8988T (cell line): ENCODE measurements around the gene GOSR1.
"Not testable (repeated sequence)": the region's sequence is repeated elsewhere in the genome, so short reads cannot be mapped to it uniquely, and the experiment has no call there.

Experiments used
- DNase-seq: peaks from one replicate; pipeline ENCODE4 v3.0.0; 2011

Gene GOSR1

DNA sequence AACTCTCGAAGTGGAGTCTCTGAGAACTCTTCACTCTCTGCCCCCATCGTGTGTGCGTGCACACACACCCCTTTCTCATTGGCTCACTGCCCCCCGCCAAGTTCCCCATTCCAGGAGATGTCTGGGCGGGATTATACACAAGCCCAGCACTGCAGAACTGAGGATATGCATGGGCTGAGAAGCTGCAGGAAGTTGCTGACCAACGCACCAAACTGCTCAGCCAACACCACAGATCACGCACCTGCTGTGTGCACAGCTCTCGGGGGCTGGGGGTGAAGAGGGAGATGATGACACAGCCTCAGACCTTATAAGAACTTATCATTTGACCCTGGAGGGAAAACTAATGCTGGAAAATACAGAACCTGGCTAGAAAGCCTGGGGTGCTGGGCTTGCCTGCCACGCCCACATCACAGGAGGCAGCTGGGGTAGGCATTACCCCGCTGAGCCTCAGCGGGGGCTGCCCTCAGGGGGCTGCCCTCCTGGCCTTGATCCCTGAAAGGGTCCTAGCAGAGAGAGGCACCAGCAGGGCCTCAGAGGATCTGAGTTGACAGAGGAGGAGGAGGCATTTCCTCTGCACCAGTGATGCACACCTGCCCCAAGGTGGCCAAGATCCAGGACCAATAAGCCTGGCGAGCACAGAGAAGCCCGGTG, 87.3 kb downstream of the GOSR1 start:
- not testable (repeated sequence) for DNase-seq

DNA sequence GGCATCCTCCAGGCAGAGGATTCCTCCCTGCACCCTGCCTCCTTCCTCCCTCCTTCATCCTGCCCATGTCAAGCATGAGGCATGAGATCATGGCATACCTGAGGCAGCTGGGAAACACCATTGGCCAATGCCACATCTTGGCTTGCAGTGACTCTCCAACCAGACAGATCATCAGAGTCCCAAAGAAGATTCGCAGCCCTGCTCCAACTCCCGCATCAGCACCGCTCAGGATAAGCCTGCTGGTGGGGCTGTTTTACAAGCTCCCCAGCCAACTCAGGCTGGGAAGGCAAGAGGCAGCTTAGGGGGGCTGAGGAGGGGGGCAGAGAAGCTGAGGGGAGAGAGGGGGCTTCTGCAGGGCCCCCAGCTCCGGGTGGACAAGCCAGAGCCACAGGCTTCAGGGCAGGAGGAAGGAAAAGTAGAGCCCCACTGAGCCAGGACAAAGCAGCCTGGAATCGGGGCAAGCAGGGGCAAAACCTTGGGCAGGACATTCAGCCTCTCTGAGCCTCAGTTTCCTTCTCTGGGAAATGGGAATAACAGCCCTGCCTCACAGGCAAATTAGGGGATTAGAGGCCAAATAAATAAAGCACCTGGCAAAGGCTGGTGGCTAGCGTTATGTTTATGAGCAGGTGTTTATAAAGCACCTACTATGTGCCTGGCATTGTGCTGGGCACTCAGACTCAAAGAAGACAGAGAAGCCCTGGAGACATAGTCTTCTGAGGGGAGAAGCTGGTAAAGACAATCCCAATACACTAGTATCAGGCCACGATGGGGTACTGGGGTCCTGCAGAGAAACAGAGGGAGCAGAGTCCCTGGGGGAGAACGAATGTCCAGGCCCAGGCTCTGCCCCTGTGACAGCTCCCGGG, 88.1 kb downstream of the GOSR1 start:
- no peak for DNase-seq

DNA sequence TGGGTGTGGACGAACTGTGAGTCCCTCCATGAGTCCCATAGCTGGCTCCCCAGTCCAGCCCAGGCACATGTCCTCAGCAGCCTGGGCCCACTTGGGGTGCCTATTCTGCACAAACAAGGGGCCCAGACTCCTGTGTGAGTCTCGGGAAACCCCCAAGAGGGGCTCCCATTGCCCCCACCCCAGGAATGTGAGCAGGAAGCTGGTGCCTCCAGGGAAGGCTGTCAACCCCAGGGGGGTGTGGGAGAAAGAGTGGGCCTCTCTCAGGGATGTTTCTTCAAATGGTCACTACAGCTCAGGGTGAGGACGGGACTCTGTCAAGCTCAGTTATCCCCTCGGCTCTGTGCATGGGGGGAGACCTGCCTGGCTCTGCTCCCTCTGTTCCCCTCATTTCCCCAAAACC, 88.9 kb downstream of the GOSR1 start:
- not testable (repeated sequence) for DNase-seq

DNA sequence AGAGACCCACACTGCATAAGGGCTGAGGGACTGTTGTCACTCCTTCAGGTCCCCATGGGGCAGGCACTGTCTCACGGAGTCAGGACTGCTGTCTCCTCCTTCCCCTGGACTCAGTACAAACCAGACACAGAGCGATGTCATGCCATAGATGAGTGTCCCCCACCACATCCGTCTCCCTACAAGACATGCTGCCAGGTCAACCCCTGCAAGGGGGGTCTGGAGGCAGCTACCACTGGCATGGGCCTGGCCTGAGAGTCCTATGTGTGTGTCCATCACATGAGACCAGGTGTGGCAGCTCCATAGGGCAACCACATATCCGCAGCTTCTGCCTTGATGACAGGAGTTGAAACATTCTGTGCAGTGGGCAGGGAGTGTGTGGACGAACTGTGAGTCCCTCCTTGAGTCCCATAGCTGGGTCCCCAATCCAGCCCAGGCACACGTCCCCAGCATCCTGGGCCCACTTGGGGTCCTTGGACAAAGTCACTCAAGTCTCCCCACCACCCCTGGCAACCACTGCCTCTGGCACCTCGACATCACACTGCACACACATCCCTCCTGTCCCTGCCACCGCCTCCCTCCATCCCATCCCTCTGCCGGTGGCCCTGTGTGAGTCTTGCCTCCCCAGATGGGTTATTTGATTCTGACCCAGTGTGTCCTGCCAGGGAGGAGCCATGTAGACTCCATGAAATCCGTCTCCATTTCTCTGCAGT, 89.5 kb downstream of the GOSR1 start:
- not testable (repeated sequence) for DNase-seq

DNA sequence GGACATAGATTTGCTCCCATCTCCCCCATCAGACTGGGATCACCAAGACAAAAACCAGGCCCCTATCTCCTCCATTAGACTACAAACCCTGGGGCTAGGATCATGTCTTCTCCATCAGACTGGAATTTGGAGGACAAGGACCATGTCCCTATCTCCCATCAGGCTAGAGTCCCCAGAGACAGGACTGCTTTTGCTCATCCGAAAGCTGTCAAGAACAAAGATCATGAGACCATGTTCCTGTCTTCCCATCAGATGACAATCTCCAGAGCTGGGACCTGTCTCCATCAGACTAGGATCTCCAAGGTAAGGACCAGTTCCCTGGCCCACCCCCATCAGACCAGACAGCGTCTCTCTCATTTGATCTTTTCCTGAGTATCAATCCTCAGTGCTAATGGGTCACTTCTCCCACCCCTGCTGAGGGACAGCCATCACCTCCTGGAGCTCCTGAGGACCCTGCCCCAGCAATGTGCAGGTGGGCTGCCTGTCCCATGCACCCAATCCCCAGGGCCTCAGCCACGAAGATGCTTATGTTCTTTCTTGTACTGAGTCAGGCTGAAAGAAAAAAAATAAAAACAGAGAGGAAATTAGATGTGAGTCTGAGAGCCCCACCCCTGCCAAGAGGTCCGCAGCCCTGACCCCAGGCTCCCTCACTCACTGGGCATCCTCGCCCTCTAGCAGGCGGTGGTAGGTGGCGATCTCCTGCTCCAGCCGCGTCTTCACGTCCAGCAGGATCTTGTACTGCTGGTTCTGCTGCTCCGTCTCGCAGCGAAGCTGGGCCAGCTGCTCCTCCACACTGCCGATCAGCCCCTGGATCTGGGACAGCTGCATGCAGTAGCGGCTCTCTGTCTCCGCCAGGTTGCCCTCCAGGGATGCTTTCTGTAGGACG, 90.3 kb downstream of the GOSR1 start:
- no peak for DNase-seq

DNA sequence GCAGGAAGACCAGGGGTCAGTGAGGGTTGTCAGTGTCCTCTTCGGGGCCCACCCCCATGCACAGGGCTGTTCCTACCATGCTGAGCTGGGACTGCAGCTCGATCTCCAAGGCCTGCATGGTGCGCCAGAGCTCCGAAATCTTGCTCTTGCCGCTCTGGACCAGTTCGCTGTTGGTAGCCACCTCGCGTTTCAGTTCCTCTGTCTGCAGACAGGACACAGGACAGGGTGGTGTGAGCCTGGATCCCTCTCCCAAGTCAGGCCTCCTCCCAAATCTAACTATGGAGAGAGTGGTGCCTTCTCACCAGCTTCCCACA, 90.9 kb downstream of the GOSR1 start:
- no peak for DNase-seq

DNA sequence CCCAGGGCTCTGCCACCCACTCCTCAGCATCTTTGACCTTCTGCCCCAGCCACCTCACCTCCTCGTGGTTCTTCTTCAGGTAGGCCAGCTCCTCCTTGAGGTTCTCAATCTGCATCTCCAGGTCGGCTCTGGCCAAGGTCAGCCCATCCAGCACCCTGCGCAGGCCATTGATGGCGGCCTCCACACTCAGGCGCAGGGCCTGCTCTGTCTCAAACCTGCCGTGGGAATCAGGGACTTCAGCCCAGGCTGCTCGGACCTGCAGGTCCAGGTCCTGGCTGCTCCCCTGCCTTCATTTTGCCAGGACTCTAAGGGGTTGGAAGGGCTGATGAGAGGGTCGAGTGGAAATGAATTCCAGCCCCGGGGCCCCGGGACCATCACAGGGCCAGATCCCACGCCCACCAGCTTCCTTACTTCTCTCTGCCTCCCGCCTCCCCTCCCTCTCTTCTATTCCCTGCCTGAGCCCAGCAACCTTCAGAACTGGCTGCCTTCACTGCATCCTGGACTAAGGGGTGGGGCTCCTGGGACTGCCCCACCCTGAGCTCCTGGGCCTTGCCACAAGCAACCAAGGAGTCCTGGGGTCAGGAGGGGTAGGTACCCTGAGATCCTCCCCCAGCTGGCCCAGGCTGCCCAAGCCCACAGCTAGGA, 92.4 kb downstream of the GOSR1 start:
- not testable (repeated sequence) for DNase-seq

DNA sequence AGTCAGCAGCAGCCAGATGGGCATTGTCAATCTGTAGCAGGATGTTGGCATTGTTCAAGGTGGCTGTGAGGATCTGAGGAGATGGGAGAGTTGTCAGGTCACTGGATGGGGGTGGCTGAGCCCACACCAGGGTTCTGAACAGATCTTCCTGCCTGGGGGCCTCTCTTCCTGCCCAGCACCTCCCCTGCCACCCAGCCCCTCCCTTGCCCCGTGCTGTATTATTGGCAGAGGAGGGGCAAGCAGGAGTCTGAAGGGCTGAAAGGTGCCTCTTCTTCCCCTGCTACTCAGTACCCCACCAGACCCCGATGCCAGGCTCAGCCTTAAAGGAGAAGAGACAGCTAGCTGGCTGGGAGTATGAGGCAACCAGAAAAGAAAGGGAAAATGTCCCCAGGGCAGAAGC, 93.0 kb downstream of the GOSR1 start:
- DNase-seq, result no peak

DNA sequence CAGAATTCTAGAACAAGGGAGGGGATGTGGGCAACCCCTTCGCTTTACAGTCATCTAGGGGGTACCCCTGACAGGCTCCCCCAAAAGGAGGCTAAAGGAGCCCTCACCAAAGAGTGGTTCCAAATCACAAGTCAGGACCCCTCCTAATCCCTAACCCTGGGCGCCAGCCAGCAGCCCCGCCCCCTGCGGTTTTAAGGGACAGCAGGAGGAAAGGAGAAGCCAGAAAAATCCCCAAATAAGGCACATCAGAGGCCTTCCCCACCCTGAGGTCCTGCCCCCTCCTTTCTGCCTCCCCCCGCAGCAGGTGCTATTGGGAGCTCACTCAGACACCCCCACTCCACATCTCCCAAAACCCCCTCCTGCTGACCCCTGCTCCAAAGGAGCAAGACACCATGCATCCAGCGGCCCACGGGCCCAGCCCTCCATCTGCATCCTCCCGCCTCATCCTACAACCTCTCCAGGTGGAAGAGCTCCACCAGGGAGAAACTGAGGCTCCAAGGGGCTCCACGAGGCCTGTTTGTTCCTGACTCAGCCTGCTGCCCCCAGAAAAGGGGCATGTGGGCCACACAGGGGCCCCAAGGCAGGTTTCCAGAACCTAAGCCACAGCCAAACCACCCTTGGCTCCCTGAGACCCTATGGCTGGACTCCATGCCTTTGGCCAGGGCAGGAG, 93.5 kb downstream of the GOSR1 start:
- no peak for DNase-seq

DNA sequence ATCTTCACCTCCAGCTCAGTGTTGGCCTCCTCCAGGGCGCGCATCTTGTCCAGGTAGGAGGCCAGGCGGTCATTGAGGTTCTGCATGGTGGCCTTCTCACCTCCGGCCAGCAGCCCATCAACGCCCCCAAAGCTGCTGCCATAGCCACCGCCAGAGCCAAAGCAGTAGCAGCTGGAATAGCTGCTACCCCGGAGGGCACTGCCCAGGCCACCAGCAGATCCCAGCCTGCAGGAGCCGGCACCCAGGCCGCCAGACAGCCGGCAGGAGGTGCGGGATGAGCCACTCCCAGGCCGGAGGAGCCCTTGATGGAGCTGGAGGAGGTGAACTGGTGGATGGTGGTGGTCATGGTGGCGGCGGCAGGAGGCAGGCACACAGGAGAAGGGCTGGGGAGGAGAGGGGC, 94.2 kb downstream of the GOSR1 start:
- not testable (repeated sequence) for DNase-seq

DNA sequence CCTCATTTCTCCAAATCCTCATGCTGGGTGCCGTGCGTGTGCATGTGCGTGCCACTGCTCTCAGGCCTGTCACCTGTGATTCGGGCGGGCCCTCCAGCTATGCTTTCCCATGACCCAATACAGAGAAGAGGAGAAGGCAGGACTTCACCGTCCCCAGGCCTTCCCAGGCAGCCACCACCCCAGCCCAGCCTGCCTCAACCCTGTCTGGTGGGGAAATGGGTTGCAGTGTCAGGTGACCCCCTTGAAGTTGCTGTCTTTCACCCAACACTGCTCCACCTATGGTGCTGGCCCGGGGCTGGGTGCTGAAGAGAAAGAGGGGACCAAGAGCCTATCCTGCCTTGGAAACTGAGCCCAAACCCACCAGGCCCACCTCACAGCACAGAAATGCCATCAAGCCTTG, 94.7 kb downstream of the GOSR1 start:
- no peak for DNase-seq

DNA sequence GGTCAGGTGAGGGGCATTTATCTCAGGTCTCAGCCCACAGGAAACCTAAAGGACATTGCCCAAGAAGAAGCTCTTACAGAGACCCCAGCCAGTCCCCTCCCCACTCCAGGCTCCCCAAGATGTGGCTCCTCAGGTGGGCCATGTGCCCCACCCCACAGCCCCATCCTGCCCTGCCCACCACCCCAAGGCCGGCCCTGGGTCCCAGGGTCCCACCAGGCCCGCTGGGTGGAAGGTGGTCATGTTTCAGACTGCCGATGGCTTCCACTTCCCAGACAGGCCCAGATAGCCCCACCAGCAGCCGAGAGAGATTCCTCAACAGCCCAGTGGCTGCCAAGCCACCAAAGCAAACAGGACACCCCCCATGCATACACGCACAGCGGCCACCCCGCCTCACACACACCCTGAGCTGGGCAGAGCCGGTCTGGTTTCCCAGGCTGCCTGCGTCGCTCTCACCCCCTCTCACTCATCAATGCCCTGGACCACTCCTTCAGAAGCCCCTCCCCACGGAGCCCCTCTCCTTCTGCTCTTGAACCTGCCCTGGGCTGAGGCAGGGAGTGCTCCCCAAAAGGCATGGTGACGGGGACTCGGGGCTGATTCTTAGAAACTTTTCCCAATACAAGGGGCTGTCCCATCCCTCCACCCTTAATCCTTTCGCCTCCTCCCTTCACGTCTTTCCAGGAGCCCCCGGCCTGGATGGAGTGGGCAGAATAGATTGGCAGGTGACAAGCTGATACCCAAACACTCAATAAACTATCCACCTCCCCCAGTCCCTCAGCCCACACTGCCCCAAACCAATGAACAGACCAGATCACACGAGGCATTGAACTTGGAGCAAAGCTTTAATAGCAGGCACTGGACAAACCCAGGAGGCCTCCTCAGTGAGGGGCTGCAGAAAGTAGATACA, 95.7 kb downstream of the GOSR1 start:
- DNase-seq, result not testable (repeated sequence)

DNA sequence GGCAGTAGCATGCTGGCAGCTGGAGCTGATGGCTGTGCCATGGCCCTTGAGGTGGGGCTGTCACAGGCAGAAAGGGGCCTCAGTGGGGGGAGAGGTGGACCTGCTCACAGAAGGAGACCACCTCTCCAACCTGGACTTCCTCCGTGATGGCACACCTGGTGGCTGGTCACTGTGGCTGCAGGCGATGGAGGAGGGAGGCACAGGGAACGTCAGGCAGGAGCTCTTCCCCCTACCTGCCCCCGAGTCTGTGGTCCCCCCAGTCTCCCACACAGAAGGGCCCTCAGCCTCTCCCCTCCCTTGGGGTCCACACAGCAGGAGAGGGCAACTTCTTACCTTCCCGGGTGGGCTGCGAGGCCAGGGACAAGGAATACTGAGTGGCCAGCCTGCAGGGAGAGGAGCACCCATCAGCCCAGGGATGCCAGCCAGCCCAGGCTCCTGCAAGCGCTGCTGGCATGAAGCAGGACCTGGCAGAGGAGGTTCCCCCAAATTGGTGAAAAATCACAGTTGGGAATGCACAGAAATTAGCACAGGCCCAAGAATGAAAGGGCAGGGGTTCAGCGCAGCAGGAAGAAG, 96.5 kb downstream of the GOSR1 start:
- DNase-seq, result no peak

DNA sequence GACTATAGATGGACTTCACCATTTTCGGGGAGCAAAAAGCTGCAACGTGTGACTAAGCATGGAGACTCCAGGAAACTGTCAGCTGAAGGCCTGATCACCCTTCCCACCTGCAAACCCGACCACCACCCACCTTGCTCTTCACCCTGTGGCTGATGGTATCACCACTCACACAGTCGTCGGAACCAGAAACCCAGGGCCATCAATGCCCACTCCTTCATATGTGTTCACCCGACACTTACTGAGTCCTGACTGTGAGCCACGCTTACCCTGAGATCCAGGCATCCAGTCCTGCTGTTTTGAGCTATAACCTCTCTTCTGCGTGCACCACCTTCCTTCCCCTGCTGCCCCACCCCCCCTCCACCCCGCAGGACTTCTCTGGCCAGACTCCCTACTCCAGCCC, 97.1 kb downstream of the GOSR1 start:
- DNase-seq, result not testable (repeated sequence)

DNA sequence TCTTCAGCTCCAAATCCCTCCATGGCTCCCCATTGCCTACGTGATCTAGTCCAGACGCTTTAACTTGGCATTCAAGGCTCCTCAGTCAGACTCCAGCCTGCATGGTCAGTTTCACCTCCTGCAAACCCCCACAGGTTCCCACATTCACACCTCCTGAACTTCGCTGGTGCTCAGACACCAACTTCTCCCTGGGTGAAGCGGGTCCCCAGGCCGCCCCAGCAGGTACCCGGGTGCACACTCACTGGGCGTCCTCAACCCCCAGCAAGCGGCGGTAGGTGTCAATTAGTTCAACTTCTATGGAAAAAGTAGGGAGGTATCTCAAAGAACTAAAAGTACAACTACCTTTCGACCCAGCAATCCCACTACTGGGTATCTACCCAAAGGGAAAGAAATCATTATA, 97.6 kb downstream of the GOSR1 start:
- DNase-seq, result not testable (repeated sequence)

DNA sequence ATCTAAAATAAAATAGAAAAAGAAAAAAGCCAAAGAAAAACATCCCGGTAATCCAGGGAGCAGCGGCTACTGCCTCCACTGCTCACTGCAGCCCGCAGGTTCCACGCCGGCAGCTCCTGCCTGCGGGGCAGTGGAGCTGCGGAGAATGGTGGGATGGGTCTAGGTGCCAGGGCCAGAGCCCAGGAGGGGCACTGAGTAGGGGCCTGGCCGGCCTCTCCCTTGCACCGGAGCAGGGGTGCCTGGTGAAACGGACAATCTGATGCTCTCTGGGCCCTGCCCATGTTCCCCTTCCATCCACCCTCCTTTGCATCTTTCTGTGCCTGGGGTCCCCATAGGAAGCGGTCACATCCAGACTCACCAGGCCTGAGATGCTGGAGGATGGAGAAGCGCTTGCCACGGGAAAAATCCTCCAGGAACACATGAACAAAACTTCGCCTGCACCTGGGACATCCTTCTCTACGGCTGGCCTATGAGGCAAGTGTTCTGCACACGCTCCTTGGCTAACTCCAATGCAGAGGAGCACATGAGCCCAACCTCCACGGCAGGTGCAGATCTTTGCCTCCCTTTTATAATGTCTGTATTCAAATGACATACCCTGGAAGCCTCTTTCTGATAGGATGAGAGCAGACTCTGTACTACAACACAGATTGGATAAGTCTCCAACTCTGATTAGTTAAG, 98.6 kb downstream of the GOSR1 start:
- DNase-seq, result not testable (repeated sequence)

DNA sequence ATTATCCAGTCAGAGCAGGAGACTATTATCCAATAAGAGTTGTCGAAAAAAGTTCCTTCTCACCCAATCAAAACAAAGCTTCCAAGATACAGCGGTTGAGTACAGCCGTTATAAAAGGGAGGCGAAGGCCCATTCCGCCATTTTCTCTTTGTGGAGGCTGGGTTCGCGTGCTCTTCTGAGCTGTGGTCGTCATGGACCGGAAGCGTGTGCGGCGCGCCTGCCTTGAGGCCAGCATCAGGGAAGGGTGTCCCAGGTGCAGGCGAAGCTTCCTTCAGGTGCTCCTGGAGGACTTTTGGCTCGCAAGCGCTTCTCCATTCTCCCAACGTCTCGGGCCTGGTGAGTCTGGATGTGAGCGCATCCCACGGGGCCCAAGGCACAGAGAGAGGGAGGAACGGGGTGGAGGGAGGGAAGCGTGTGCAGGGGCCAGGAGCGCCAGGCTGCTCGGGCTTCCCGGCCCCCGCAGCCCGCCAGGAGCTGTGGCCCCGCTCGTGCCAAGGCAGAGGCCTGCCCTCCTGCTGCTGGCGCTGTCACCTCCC, 99.2 kb downstream of the GOSR1 start:
- DNase-seq, result no peak
